Measurements from ENCODE around the gene COPZ1. TPM values are rescaled to one million over a fixed set of nuclear protein-coding genes. Genes with fewer than 3 reads are reported as not detected.

The COPZ1 gene
- total and polyA plus RNA-seq, 9 of the 15 experiments (the other 6 are each of a cell fraction or from before 2014, with no cell fraction given), result 137 to 487 (median 233) TPM

DNA sequence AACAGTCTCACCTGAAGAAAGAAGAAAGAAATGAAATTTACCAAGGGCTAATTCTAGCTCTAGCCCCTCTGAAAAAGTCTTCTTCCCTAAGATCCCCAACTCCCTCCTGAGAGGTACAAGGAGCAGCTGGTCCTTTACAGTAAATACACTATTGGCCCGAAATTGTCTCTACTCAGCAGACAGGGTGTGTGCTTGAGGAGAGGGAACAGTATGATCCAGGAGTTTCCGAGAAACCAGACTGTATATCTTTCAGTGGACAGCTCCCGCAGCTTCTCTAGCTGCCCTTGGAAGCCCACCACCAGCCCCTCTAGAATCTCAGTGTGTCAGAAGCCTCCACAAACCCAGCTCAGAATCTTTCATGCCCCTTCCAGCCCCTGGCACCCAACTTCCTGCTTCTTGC is 31.3 kb downstream of the COPZ1 start (continued):
- TF ChIP-seq, protein P1, sequence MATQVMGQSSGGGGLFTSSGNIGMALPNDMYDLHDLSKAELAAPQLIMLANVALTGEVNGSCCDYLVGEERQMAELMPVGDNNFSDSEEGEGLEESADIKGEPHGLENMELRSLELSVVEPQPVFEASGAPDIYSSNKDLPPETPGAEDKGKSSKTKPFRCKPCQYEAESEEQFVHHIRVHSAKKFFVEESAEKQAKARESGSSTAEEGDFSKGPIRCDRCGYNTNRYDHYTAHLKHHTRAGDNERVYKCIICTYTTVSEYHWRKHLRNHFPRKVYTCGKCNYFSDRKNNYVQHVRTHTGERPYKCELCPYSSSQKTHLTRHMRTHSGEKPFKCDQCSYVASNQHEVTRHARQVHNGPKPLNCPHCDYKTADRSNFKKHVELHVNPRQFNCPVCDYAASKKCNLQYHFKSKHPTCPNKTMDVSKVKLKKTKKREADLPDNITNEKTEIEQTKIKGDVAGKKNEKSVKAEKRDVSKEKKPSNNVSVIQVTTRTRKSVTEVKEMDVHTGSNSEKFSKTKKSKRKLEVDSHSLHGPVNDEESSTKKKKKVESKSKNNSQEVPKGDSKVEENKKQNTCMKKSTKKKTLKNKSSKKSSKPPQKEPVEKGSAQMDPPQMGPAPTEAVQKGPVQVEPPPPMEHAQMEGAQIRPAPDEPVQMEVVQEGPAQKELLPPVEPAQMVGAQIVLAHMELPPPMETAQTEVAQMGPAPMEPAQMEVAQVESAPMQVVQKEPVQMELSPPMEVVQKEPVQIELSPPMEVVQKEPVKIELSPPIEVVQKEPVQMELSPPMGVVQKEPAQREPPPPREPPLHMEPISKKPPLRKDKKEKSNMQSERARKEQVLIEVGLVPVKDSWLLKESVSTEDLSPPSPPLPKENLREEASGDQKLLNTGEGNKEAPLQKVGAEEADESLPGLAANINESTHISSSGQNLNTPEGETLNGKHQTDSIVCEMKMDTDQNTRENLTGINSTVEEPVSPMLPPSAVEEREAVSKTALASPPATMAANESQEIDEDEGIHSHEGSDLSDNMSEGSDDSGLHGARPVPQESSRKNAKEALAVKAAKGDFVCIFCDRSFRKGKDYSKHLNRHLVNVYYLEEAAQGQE (IDR thresholded peaks at IDR 0.05; ENCODE audit: borderline replicate concordance), result peak; percentile 30; the same call in 1 of the 2 replicates
- TF ChIP-seq, protein P1 (CRISPR knock-in tag; IDR thresholded peaks at IDR 0.05; ENCODE audit: low read depth), result no peak
- TF ChIP-seq COPS2 (conservative IDR thresholded peaks at IDR 0.05) (no peak), SMAD4 (CRISPR knock-in tag; conservative IDR thresholded peaks at IDR 0.05) (0 out of 2 replicates have a peak, but pooled peaks have one; percentile 22)
